ENCODE results near the gene TRPM1. TPM values are rescaled to one million over a fixed set of nuclear protein-coding genes. Genes with fewer than 3 reads are reported as not detected.

The TRPM1 gene
- total RNA-seq, 1 donor from 2014 or later = not detected

DNA sequence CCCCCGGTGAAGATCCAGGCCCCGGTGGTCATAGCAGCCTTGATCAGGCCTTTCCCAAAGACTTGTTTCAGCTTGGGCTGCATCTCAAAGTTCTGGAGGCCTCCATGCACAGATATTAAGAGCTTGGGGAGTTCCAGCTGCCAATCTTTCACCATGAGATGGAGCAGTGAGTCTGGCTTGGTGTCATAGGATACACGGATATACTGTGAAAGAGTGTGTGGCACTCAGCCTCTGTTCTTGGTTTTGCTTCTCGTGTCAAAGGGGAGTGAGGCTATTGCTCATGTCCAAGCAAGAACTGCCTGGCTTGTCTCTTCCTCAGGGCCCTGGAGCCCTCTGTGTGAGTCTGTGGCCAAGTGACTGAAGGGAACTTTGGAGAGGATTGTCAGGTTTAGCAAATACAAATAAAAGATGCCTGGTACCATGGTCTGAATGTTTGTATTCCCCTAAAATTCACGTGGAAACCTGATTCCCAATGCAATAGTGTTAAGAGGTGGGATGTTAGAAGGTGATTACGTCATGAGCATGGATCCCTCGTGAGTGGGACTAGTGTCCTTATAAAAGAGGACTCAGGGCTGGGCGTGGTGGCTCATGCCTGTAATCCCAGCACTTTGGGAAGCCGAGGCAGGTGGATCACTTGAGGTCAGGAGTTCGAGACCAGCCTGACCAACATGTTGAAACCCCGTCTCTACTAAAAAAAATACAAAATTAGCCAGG lies 33.5 kb downstream of the TRPM1 start:
- Mint-ChIP-seq H3K27me3 (ENCODE audit: low read depth) (no peaks in the 10 kb centered on the region), H3K36me3 (no peaks in the 10 kb centered on the region), H3K9me3 (no peaks in the 10 kb centered on the region), H3K4me1 (peaks cover 3% of the 10 kb centered on the region), H3K27ac (no peak overlapping the region), H3K4me3 (no peak overlapping the region)
- TF ChIP-seq, protein P1, sequence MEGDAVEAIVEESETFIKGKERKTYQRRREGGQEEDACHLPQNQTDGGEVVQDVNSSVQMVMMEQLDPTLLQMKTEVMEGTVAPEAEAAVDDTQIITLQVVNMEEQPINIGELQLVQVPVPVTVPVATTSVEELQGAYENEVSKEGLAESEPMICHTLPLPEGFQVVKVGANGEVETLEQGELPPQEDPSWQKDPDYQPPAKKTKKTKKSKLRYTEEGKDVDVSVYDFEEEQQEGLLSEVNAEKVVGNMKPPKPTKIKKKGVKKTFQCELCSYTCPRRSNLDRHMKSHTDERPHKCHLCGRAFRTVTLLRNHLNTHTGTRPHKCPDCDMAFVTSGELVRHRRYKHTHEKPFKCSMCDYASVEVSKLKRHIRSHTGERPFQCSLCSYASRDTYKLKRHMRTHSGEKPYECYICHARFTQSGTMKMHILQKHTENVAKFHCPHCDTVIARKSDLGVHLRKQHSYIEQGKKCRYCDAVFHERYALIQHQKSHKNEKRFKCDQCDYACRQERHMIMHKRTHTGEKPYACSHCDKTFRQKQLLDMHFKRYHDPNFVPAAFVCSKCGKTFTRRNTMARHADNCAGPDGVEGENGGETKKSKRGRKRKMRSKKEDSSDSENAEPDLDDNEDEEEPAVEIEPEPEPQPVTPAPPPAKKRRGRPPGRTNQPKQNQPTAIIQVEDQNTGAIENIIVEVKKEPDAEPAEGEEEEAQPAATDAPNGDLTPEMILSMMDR (IDR thresholded peaks at IDR 0.05; ENCODE audit: unreplicated experiment) = no peak
- no peak for DNase-seq (ENCODE audit: low spot score in 2 of 2, unreplicated experiment in 2 of 2)

DNA sequence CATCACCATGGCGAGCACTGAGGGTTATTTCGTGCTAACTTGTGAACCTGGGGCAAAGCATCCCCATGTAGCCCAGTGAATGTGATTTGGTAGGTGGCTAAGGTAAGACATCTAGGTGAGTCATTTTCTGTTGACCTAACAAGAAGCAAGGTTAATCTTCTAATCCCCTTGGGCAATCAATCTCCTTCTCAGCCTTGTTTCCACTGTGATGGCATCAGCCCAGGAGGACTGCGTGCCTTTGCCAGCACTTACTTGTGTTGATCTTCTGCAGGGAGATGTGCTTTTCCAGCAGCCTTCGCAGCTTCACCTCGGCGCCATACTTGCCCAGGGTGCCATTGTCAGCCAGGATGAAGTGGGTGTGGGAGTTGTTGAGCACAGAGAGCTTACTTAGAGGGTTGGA lies 35.7 kb downstream of the TRPM1 start:
- Mint-ChIP-seq H3K27ac (no peak overlapping the region), H3K4me1 (peaks cover 21% of the 10 kb centered on the region), H3K36me3 (no peaks in the 10 kb centered on the region), H3K27me3 (ENCODE audit: low read depth) (no peaks in the 10 kb centered on the region), H3K4me3 (no peak overlapping the region), H3K9me3 (no peaks in the 10 kb centered on the region)
- TF ChIP-seq, protein P1 (IDR thresholded peaks at IDR 0.05; ENCODE audit: unreplicated experiment) = no peak
- no peak for DNase-seq (ENCODE audit: low spot score in 2 of 2, unreplicated experiment in 2 of 2)

DNA sequence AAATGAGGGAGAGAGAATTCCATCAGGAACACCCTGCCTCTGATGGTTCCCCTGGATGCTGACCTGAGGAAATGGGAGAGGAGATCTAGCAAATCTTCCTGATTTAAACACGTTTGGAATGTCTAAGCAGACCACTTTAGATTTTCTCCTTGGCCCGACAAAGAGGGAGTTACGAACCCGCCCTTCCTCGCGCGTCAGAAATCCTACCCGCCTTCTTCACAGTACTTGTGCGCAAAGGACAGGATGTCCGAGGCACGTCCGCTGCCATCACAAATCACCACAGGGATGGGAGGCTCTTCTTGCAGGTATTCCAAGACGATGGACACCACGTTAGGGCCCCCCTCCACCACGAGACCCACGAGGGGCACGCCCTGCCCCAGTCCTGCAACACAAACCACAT lies 38.6 kb downstream of the TRPM1 start:
- Mint-ChIP-seq H3K27me3 (ENCODE audit: low read depth) (no peaks in the 10 kb centered on the region), H3K36me3 (no peaks in the 10 kb centered on the region), H3K9me3 (peaks cover 6% of the 10 kb centered on the region), H3K4me1 (peaks cover 23% of the 10 kb centered on the region), H3K27ac (peak overlapping the region; percentile 82), H3K4me3 (no peak overlapping the region)
- TF ChIP-seq, protein P1 (IDR thresholded peaks at IDR 0.05; ENCODE audit: unreplicated experiment) = no peak
- no peak for DNase-seq (ENCODE audit: low spot score in 2 of 2, unreplicated experiment in 2 of 2)

DNA sequence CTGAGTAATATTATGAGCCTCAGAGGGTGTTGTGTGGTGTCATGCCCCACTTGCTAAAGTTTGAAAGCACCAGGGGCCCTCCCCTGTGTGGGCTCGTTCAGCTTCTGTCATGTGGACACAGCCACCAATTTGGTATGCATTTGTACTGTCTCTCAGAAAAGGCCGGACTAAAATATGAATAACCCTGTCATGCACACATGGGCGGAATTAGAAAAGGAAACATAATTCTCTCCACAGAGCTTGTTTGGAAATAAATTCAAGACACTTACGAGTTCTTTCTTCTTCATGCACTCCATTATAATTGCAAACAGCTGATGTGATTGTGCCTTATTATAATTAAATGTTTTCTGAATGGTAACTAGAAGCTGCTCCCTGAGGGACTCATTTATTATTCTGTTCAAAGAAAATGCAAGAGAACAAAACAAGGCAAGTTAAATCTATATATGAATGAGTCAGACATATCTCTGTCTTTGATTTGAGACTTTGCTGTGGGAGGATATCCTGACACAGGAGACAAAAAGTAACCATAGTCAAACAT lies 39.1 kb downstream of the TRPM1 start:
- Mint-ChIP-seq H3K9me3 (peaks cover 10% of the 10 kb centered on the region), H3K4me3 (no peak overlapping the region), H3K27ac (peak overlapping the region; percentile 82), H3K36me3 (no peaks in the 10 kb centered on the region), H3K4me1 (peaks cover 23% of the 10 kb centered on the region), H3K27me3 (ENCODE audit: low read depth) (no peaks in the 10 kb centered on the region)
- no peak for DNase-seq (ENCODE audit: low spot score in 2 of 2, unreplicated experiment in 2 of 2)
- TF ChIP-seq, protein P1 (IDR thresholded peaks at IDR 0.05; ENCODE audit: unreplicated experiment) = no peak

DNA sequence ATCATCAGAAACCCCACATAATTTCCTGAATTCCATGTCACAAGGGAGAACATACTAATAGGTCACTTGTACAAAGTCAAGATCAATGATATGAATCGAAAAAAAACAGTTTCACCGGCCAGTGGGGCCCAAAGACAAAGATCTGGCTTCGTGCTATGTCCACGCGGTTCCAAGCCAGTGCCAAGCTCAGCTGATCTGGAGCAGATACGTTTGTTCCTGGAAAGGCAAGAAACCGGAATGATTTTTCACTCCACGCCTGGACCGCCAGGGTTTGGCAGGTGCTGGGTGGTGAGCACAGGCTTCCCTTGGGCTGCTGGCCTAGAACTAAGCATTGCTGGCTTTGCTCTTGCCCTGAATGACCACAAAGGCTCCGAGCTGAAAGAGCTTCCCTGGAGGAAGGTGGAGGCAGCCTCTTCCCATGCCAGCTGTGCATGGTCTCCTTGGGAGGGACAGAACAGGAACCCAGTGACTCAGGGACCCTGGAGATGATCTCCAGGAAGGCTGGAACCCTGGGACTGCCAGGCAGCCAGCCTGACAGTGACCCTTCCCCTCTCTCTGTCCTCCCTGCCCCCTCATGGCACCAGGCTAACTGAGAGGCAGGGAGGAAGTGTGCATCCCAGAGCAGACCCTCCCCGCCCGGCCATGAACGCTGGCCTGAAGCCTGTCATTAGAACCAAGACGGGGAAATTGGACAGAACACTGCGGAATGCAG lies 40.9 kb downstream of the TRPM1 start:
- peaks cover 23% of the 10 kb centered on the region for H3K4me1 Mint-ChIP-seq
- no peak overlapping the region for H3K27ac Mint-ChIP-seq
- no peaks in the 10 kb centered on the region for H3K27me3 Mint-ChIP-seq (ENCODE audit: low read depth)
- no peak overlapping the region for H3K4me3 Mint-ChIP-seq
- no peak for DNase-seq (ENCODE audit: low spot score in 2 of 2, unreplicated experiment in 2 of 2)
- TF ChIP-seq, protein P1 (IDR thresholded peaks at IDR 0.05; ENCODE audit: unreplicated experiment) = no peak
- no peaks in the 10 kb centered on the region for H3K36me3 Mint-ChIP-seq
- H3K9me3 Mint-ChIP-seq = peaks cover 23% of the 10 kb centered on the region
